ENCODE results near the gene RPGRIP1. TPM values are rescaled to one million over a fixed set of nuclear protein-coding genes. Genes with fewer than 3 reads are reported as not detected.

Gene RPGRIP1
- total RNA-seq, 1 donor from 2014 or later, result 1.1 TPM

DNA sequence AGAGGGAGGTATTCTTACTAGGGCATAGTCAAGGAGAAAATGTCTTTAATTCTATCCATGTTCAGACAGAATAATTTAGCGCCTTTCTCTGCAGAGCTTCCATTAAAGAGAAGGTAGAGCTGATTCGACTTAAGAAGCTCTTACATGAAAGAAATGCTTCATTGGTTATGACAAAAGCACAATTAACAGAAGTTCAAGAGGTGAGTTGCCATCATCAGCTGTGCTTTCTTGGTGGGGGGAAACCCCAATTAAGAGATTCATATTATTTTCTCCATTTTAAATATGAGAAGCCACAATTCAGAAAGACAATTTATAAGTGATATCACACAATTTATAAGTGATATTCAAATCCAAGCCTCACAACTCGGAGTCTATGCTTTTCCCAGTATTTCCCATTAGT is 27.8 kb downstream of the RPGRIP1 start:
- ATAC-seq (no peak), DNase-seq (no peak)
- Histone ChIP-seq H3K4me3 (no peak overlapping the region), H3K27me3 (ENCODE audit: low read depth) (peaks cover 7% of the 10 kb centered on the region), H3K4me1 (peaks cover 14% of the 10 kb centered on the region), H3K36me3 (no peaks in the 10 kb centered on the region), H3K9me3 (no peaks in the 10 kb centered on the region), H3K27ac (peak overlapping the region; percentile 53)
- TF ChIP-seq, protein P1, sequence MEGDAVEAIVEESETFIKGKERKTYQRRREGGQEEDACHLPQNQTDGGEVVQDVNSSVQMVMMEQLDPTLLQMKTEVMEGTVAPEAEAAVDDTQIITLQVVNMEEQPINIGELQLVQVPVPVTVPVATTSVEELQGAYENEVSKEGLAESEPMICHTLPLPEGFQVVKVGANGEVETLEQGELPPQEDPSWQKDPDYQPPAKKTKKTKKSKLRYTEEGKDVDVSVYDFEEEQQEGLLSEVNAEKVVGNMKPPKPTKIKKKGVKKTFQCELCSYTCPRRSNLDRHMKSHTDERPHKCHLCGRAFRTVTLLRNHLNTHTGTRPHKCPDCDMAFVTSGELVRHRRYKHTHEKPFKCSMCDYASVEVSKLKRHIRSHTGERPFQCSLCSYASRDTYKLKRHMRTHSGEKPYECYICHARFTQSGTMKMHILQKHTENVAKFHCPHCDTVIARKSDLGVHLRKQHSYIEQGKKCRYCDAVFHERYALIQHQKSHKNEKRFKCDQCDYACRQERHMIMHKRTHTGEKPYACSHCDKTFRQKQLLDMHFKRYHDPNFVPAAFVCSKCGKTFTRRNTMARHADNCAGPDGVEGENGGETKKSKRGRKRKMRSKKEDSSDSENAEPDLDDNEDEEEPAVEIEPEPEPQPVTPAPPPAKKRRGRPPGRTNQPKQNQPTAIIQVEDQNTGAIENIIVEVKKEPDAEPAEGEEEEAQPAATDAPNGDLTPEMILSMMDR (IDR thresholded peaks at IDR 0.05), result no peak
- intact Hi-C loops (cut with DNase I), result no loop called here

DNA sequence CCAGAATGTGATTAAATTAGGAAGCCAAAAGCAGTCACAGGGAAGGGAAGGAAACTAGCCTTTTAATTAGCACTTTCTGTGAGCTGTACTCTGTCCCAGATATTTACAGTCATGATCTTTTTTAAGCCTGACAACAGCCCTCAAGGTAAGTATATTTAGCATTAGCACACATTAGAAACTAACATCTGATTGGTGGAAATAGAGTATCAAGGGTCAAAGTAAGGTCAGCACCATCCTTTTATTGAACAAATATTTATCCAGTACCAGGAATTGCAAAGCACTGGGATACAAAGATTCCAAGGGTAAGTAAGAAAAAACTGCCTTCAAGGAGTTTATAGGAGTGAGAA is 28.2 kb downstream of the RPGRIP1 start:
- Histone ChIP-seq H3K4me3 (peak overlapping the region; percentile 47), H3K36me3 (no peaks in the 10 kb centered on the region), H3K9me3 (no peaks in the 10 kb centered on the region), H3K4me1 (peaks cover 14% of the 10 kb centered on the region), H3K27ac (peak overlapping the region; percentile 53), H3K27me3 (ENCODE audit: low read depth) (peaks cover 3% of the 10 kb centered on the region)
- TF ChIP-seq, protein P1 (IDR thresholded peaks at IDR 0.05), result no peak
- intact Hi-C loops (cut with DNase I), result no loop called here
- ATAC-seq (peak; percentile 65 to 75), DNase-seq (no peak)

DNA sequence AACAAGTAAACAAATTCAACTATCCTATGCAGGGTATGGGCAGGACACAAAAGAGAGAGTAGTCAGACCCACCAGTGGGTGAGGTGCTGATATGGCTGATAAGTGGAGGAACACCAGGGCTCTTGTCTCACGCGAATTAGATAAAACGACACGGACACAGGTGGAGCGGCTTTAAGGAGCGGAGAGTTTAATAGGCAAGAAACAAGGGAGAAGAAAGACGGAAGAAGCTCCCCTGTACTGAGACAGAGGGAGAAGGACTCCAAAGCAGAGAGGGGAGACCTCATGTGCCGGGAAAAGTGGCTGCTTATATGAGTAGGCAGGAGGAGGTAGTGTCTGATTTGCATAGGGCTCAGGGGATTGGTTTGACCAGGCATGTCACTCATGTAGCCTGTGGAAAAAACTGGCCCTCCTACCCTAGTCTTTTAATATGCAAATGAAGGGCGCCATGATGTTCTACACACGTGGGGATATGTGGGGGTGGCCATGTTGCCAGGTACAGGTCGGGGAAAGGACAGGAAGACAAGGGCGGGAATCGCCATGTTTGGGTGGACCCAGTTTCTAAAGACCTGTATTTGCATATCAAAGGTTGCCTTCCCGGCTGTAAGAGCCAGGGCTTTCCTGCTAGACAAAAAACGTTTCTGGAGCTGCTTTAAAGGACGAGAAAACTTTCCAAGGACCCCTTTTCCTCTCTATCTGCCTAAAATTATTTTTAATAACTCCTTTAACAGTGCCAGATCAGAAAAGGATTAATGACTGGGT is 28.8 kb downstream of the RPGRIP1 start:
- peak; percentile 94 to 95 for ATAC-seq
- intact Hi-C loops (cut with DNase I), result no loop called here
- DNase-seq, result peak; percentile 90
- Histone ChIP-seq H3K36me3 (no peaks in the 10 kb centered on the region), H3K9me3 (no peaks in the 10 kb centered on the region), H3K27ac (peak overlapping the region; percentile 75), H3K4me3 (peak overlapping the region; percentile 47), H3K27me3 (ENCODE audit: low read depth) (no peaks in the 10 kb centered on the region), H3K4me1 (peaks cover 14% of the 10 kb centered on the region)
- TF ChIP-seq, protein P1 (IDR thresholded peaks at IDR 0.05), result no peak

DNA sequence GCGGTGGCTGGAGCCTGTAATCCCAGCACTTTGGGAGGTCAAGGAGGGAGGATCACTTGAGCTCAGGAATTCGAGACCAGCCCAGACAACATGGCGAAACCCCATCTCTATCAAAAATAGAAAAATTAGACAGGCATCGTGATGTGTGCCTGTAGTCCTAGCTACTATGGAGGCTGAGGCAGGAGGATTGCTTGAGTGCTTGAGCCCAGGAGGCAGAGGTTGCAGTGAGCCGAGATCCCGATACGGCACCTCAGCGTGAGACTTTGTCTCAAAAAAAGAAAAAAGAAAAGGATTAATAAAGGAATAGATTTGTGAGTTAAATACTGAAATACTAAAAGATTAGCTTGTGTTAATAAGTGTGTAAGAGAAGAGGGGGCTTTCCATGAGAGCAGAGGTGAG is 29.4 kb downstream of the RPGRIP1 start:
- no peaks in the 10 kb centered on the region for H3K27me3 ChIP-seq (ENCODE audit: low read depth)
- no peaks in the 10 kb centered on the region for H3K9me3 ChIP-seq
- TF ChIP-seq, protein P1 (IDR thresholded peaks at IDR 0.05), result no peak
- peak overlapping the region; percentile 75 for H3K27ac ChIP-seq
- peaks cover 14% of the 10 kb centered on the region for H3K4me1 ChIP-seq
- DNase-seq (no peak), ATAC-seq (peak; percentile 12 to 27)
- no peaks in the 10 kb centered on the region for H3K36me3 ChIP-seq
- H3K4me3 ChIP-seq, result peak overlapping the region; percentile 47
- intact Hi-C loops (cut with DNase I), result no loop called here

DNA sequence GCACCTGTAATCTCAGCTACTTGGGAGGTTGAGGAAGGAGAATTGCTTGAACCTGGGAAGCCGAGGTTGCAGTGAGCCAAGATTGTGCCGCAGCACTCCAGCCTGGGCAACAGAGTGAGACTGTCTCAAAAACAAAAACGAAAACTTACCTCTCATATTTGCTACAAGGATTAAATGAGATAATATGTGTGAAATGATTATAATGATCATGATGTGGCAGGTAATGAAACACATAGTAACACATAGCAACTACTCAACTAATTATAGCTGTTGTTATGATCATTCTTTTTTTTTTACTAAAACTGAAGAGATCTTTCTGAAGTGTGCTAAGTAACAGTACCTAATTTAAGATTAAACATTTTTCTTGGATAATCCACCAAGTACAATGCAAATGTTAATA is 30.1 kb downstream of the RPGRIP1 start:
- intact Hi-C loops (cut with DNase I), result no loop called here
- no peaks in the 10 kb centered on the region for H3K27me3 ChIP-seq (ENCODE audit: low read depth)
- DNase-seq (no peak), ATAC-seq (no peak)
- peaks cover 14% of the 10 kb centered on the region for H3K4me1 ChIP-seq
- H3K27ac ChIP-seq, result no peak overlapping the region
- H3K9me3 ChIP-seq, result no peaks in the 10 kb centered on the region
- TF ChIP-seq, protein P1 (IDR thresholded peaks at IDR 0.05), result no peak
- no peaks in the 10 kb centered on the region for H3K36me3 ChIP-seq
- no peak overlapping the region for H3K4me3 ChIP-seq
